ENCODE measurements around the gene VPS11. TPM values are rescaled to one million over a fixed set of nuclear protein-coding genes. Genes with fewer than 3 reads are reported as not detected.
"Not testable (repeated sequence)": the region's sequence is repeated elsewhere in the genome, so short reads cannot be mapped to it uniquely, and the experiment has no call there.

Gene VPS11
- total RNA-seq, 1 donor from 2014 or later = 23.4 TPM

GRCh38 chr11:119055901-119056300 is 11.7 kb upstream of the VPS11 start:
- peak overlapping the region; percentile 79 to 96 for H3K27ac ChIP-seq
- intact Hi-C loops (cut with DNase I) = loop anchor here (2.0 kb wide), 2 partner anchors 39 to 47 kb away; a partner anchor contains a TSS
- TF ChIP-seq, protein P1, sequence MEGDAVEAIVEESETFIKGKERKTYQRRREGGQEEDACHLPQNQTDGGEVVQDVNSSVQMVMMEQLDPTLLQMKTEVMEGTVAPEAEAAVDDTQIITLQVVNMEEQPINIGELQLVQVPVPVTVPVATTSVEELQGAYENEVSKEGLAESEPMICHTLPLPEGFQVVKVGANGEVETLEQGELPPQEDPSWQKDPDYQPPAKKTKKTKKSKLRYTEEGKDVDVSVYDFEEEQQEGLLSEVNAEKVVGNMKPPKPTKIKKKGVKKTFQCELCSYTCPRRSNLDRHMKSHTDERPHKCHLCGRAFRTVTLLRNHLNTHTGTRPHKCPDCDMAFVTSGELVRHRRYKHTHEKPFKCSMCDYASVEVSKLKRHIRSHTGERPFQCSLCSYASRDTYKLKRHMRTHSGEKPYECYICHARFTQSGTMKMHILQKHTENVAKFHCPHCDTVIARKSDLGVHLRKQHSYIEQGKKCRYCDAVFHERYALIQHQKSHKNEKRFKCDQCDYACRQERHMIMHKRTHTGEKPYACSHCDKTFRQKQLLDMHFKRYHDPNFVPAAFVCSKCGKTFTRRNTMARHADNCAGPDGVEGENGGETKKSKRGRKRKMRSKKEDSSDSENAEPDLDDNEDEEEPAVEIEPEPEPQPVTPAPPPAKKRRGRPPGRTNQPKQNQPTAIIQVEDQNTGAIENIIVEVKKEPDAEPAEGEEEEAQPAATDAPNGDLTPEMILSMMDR (IDR thresholded peaks at IDR 0.05) = no peak
- no peak for DNase-seq (ENCODE audit: low spot score in 2 of 2)
- peak overlapping the region; percentile 88 to 95 for H3K4me3 ChIP-seq
- H3K4me1 ChIP-seq = peaks cover 3 to 10% of the 10 kb centered on the region in 2 donors
- no peaks in the 10 kb centered on the region for H3K27me3 ChIP-seq
- peaks cover 42 to 44% of the 10 kb centered on the region in 2 donors for H3K36me3 ChIP-seq
- no peaks in the 10 kb centered on the region for H3K9me3 ChIP-seq

DNA sequence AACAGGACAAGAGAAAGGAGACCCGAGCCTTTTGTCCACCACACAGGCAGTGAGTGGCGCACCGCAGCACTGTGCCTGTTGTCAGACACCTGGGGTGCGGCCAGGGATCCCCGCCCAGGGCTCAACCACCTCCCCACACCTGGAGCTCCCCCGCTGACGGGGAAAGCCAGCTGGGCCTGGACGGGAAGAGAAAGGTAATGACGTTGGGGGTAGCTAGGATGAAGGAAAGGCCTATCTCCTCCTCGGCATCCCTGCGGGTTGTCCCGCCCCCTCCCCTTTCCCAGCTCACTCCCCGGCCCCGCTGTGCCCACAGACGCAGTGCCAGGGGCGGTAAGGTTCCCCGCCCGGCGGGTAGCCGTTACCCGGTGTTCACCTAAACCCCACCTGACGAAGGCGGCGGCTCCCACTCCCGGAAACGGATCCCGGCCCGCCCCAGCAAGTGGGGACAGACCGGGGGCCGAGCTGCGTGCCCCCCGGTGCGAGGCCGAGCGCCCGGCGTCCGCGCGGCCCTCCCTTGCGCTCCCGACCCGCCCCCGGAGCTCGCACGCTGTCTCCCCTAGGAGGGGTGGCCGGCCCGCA is 11.1 kb upstream of the VPS11 start:
- H3K36me3 ChIP-seq = peaks cover 36 to 38% of the 10 kb centered on the region in 2 donors
- peak in 1 of 2 donors; percentile 69 for DNase-seq (ENCODE audit: low spot score in 2 of 2)
- TF ChIP-seq, protein P1 (IDR thresholded peaks at IDR 0.05) = no peak
- peak overlapping the region; percentile 79 to 96 for H3K27ac ChIP-seq
- intact Hi-C loops (cut with DNase I) = loop anchor here (2.0 kb wide), 2 partner anchors 38 to 46 kb away; a partner anchor contains a TSS
- H3K4me3 ChIP-seq = peak overlapping the region; percentile 88 to 95
- peaks cover 3 to 10% of the 10 kb centered on the region in 2 donors for H3K4me1 ChIP-seq
- H3K9me3 ChIP-seq = no peaks in the 10 kb centered on the region
- H3K27me3 ChIP-seq = no peaks in the 10 kb centered on the region

GRCh38 chr11:119057000-119057769 is 10.4 kb upstream of the VPS11 start, which contains the start of gene HYOU1:
HYOU1 (minus strand) TSS chr11:119057205; CDS start chr11:119056160, 1,045 bp downstream.
- Histone ChIP-seq H3K27me3 (no peaks in the 10 kb centered on the region), H3K9me3 (no peaks in the 10 kb centered on the region), H3K36me3 (peaks cover 30 to 31% of the 10 kb centered on the region in 2 donors), H3K27ac (peak within 1 kb of the TSS; percentile 91 to 96), H3K4me1 (peaks cover 3 to 10% of the 10 kb centered on the region in 2 donors), H3K4me3 (peak within 1 kb of the TSS; percentile 88 to 95)
- TF ChIP-seq, protein P1 (IDR thresholded peaks at IDR 0.05) = peak; percentile 6 to 36 (median 14)
- intact Hi-C loops (cut with DNase I) = loop anchor here (1.0 to 2.0 kb wide), 5 partner anchors 10 to 46 kb away; partner anchors contain the start of genes RPS25, TRAPPC4 and VPS11
- peak; percentile 95 to 99 for DNase-seq (ENCODE audit: low spot score in 2 of 2)

- Histone ChIP-seq H3K4me1 (peaks cover 3 to 16% of the 10 kb centered on the region in 2 donors), H3K36me3 (peaks cover 10 to 12% of the 10 kb centered on the region in 2 donors)
- H3K4me3 ChIP-seq; DNase-seq (ENCODE audit: low spot score in 2 of 2); H3K27ac ChIP-seq; H3K9me3 ChIP-seq; H3K27me3 ChIP-seq; intact Hi-C loops (cut with DNase I): not testable (repeated sequence)
Measured at GRCh38 chr11:119059128-119059527, 8.5 kb upstream of the VPS11 start.

- DNase-seq (ENCODE audit: low spot score in 2 of 2) = no peak
- Histone ChIP-seq H3K9me3 (no peaks in the 10 kb centered on the region), H3K27me3 (no peaks in the 10 kb centered on the region), H3K4me3 (no peak overlapping the region), H3K27ac (no peak overlapping the region), H3K4me1 (peaks cover 2 to 17% of the 10 kb centered on the region in 2 donors), H3K36me3 (no peaks in the 10 kb centered on the region)
- TF ChIP-seq, protein P1 (IDR thresholded peaks at IDR 0.05) = no peak
- intact Hi-C loops (cut with DNase I) = no loop called here
Measured at GRCh38 chr11:119061256-119061655, 6.4 kb upstream of the VPS11 start.

DNA sequence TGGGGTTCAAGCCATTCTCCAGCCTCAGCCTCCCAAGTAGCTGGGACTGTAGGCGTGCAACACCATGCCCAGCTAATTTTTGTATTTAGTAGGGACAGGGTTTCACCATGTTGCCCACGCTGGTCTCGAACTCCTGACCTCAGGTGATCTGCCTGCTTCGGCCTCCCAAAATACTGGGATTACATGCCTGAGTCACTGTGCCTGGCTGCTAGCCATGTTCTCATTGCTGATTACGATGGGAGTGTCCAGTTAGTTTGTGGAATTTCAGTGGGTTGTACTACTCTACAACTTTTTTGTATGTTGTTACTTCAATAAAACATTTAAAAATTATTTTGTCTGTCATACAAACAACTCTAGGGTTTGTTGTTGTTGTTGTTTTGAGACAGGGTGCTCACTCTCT is 4.8 kb upstream of the VPS11 start:
- intact Hi-C loops (cut with DNase I) = no loop called here
- TF ChIP-seq, protein P1 (IDR thresholded peaks at IDR 0.05) = no peak
- peak in 1 of 2 donors; percentile 72 for DNase-seq (ENCODE audit: low spot score in 2 of 2)
- no peaks in the 10 kb centered on the region for H3K9me3 ChIP-seq
- H3K4me1 ChIP-seq = peaks cover 8 to 25% of the 10 kb centered on the region in 2 donors
- H3K4me3 ChIP-seq = no peak overlapping the region
- H3K27me3 ChIP-seq = no peaks in the 10 kb centered on the region
- peak overlapping the region in 1 of 2 donors; percentile 40 for H3K27ac ChIP-seq
- no peaks in the 10 kb centered on the region for H3K36me3 ChIP-seq
